HUDEP-2 (cell line): ENCODE data around the gene ZSCAN5C.

Source experiments
- DNase-seq, 76 experiments: peaks; one replicate each; lab custom pipeline; 2025; ENCODE audit not compliant: unreplicated experiment in 76 of 76; lab: John Stamatoyannopoulos, UW

Gene ZSCAN5C

DNA sequence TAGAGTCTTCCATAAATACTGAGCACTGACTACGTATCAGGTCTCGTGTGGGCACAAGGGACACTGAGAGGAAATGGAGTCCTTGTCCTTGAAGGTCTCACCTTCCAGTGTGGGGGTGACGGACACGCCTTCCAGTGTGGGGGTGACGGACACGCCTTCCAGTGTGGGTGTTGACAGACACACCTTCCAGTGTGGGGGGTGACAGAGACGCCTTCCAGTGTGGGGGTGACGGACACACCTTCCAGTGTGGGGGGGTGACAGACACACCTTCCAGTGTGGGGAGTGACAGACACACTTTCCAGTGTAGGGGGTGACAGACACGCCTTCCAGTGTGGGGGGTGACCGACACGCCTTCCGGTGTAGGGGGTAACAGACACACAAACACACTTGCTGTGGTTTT is 56.2 kb downstream of the ZSCAN5C start:
- DNase-seq, result no peak
